ENCODE results near the gene HDHD5. TPM values are rescaled to one million over a fixed set of nuclear protein-coding genes. Genes with fewer than 3 reads are reported as not detected.

The HDHD5 gene
- total RNA-seq, 2 donors from 2014 or later = 39.4 to 53.0 TPM

DNA sequence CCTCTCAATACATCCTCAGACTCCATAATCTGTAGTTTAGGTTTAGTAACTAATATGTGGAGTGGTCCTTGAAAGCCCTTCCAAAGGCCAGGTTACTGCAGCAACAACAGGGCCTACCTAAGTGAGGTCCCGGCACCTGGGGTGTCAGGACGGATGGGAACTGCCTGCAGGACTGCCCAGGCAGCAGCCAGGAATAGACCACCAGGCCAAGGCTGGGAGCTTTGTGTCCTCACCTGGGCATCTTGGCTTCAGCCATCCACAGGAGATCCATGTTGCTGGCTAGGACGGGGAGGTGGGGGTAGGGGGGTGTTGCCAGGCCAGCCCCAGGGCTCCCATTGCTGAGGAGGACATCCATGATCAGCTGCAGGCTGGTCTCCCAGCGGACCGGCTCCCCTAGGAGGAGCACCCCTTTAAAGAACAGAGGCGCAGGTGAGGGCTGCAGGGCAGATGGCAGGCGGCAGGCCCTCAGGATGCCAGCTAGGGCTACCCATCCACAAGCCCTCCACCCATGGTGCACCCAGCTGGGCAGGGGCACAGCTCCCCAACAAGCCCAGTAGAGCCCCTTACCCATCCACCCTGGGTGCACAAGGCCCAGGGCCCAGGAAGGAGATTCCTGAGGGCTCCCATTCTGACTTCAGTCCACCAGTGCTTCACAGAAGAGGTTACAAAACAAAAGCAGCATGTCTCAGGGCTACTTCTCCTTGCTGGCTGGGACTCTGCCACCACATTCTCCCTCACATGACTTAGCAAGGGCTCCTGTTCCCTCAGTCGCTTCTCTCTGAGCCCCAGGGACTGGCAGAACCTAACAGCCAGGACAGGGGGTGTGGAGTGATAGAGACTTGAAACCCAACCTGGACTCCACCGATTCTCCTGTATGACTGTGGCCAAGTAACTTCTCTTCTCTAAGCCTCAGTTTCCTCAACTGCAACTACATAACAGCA lies 18.0 kb downstream of the HDHD5 start:
- Mint-ChIP-seq H3K4me3 (no peak overlapping the region), H3K4me1 (no peaks in the 10 kb centered on the region), H3K27me3 (ENCODE audit: insufficient read depth) (no peaks in the 10 kb centered on the region), H3K36me3 (ENCODE audit: low read depth) (peaks cover 46% of the 10 kb centered on the region), H3K9me3 (no peaks in the 10 kb centered on the region), H3K27ac (no peak overlapping the region)
- Histone ChIP-seq H3K4me3 (ENCODE audit: low read length) (no peak overlapping the region), H3K36me3 (ENCODE audit: control insufficient read depth, insufficient read depth, low read length) (peaks cover 37% of the 10 kb centered on the region), H3K9me3 (ENCODE audit: control insufficient read depth, low read length) (no peaks in the 10 kb centered on the region), H3K27ac (ENCODE audit: low read depth, low read length) (no peak overlapping the region), H3K9ac (ENCODE audit: extremely low read depth, low read length, poor library complexity, severe bottlenecking) (no peak overlapping the region), H3K27me3 (ENCODE audit: control insufficient read depth, insufficient read depth, low read length, poor library complexity, severe bottlenecking) (no peaks in the 10 kb centered on the region), H3K4me1 (ENCODE audit: control insufficient read depth, insufficient read depth, low read length) (no peaks in the 10 kb centered on the region)
- TF ChIP-seq, protein P1, sequence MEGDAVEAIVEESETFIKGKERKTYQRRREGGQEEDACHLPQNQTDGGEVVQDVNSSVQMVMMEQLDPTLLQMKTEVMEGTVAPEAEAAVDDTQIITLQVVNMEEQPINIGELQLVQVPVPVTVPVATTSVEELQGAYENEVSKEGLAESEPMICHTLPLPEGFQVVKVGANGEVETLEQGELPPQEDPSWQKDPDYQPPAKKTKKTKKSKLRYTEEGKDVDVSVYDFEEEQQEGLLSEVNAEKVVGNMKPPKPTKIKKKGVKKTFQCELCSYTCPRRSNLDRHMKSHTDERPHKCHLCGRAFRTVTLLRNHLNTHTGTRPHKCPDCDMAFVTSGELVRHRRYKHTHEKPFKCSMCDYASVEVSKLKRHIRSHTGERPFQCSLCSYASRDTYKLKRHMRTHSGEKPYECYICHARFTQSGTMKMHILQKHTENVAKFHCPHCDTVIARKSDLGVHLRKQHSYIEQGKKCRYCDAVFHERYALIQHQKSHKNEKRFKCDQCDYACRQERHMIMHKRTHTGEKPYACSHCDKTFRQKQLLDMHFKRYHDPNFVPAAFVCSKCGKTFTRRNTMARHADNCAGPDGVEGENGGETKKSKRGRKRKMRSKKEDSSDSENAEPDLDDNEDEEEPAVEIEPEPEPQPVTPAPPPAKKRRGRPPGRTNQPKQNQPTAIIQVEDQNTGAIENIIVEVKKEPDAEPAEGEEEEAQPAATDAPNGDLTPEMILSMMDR (conservative IDR thresholded peaks at IDR 0.05) = no peak
- no peak for DNase-seq
- 94 to 100% methylated on average over 4 to 9 of the region's 9 CpGs for WGBS, 2 experiments (ENCODE audit: insufficient coverage in 1 of 2, insufficient read length in 1 of 2)

DNA sequence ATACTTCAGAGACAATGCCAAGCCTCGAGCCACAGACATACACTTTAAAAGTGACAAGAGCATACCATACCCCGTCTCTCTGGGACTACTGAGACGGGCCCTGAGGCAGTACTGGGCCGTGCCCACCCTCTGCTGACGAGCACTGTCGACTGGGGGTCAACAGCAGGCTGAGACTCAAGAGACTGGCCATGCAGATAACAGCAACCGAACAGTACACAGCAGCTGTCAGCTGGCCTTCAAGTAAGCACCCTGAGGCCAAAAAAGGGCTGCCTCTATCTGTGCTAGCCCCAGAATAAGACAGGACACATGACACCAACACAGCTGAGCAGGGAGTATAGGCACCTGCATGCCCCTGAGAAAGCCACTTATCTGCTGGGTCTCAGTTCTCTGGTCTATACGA lies 19.1 kb downstream of the HDHD5 start:
- Histone ChIP-seq H3K27me3 (ENCODE audit: control insufficient read depth, insufficient read depth, low read length, poor library complexity, severe bottlenecking) (no peaks in the 10 kb centered on the region), H3K4me1 (ENCODE audit: control insufficient read depth, insufficient read depth, low read length) (no peaks in the 10 kb centered on the region), H3K9me3 (ENCODE audit: control insufficient read depth, low read length) (no peaks in the 10 kb centered on the region), H3K9ac (ENCODE audit: extremely low read depth, low read length, poor library complexity, severe bottlenecking) (no peak overlapping the region), H3K4me3 (ENCODE audit: low read length) (no peak overlapping the region), H3K27ac (ENCODE audit: low read depth, low read length) (no peak overlapping the region), H3K36me3 (ENCODE audit: control insufficient read depth, insufficient read depth, low read length) (peaks cover 36% of the 10 kb centered on the region)
- Mint-ChIP-seq H3K9me3 (no peaks in the 10 kb centered on the region), H3K36me3 (ENCODE audit: low read depth) (peaks cover 48% of the 10 kb centered on the region), H3K4me3 (no peak overlapping the region), H3K27ac (no peak overlapping the region), H3K4me1 (no peaks in the 10 kb centered on the region), H3K27me3 (ENCODE audit: insufficient read depth) (no peaks in the 10 kb centered on the region)
- WGBS, 2 experiments (ENCODE audit: insufficient coverage in 1 of 2, insufficient read length in 1 of 2) = 89 to 98% methylated on average over 8 of the region's 8 CpGs
- no peak for DNase-seq
- TF ChIP-seq, protein P1 (conservative IDR thresholded peaks at IDR 0.05) = no peak

DNA sequence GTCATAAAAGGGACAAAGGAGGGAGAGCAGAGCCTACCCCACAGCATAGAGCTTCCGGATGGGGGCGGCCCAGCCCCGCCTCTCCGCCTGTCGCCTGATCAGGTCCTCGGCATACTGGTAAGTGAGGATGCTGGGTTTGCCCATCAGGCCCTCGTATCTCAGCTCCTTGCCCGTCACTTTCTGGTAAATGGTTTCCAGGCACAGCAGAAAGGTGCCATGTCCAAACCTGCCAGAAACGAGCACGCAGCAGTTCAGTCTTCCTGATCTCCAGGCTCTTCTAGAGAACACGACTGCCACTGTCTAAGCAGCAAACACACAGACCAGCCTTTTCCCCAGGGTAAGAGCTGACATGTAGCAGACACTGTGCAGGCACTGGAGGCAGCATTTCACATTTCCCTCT lies 20.6 kb downstream of the HDHD5 start:
- Histone ChIP-seq H3K27ac (ENCODE audit: low read depth, low read length) (no peak overlapping the region), H3K27me3 (ENCODE audit: control insufficient read depth, insufficient read depth, low read length, poor library complexity, severe bottlenecking) (no peaks in the 10 kb centered on the region), H3K9me3 (ENCODE audit: control insufficient read depth, low read length) (no peaks in the 10 kb centered on the region), H3K36me3 (ENCODE audit: control insufficient read depth, insufficient read depth, low read length) (peaks cover 29% of the 10 kb centered on the region), H3K4me3 (ENCODE audit: low read length) (no peak overlapping the region), H3K9ac (ENCODE audit: extremely low read depth, low read length, poor library complexity, severe bottlenecking) (no peak overlapping the region), H3K4me1 (ENCODE audit: control insufficient read depth, insufficient read depth, low read length) (no peaks in the 10 kb centered on the region)
- peaks cover 42% of the 10 kb centered on the region for H3K36me3 Mint-ChIP-seq (ENCODE audit: low read depth)
- no peak overlapping the region for H3K27ac Mint-ChIP-seq
- WGBS, 2 experiments (ENCODE audit: insufficient coverage in 1 of 2, insufficient read length in 1 of 2) = 91 to 95% methylated on average over 11 of the region's 11 CpGs
- TF ChIP-seq, protein P1 (conservative IDR thresholded peaks at IDR 0.05) = no peak
- H3K9me3 Mint-ChIP-seq = no peaks in the 10 kb centered on the region
- no peak overlapping the region for H3K4me3 Mint-ChIP-seq
- no peak for DNase-seq
- no peaks in the 10 kb centered on the region for H3K4me1 Mint-ChIP-seq
- H3K27me3 Mint-ChIP-seq (ENCODE audit: insufficient read depth) = no peaks in the 10 kb centered on the region

Data from endodermal cell (in vitro differentiated cells).